ENCODE data around the gene PTPRE. TPM values are rescaled to one million over a fixed set of nuclear protein-coding genes. Genes with fewer than 3 reads are reported as not detected.

Gene PTPRE
- polyA plus RNA-seq, 1 donor (not counting 4 experiments of a cell fraction or from before 2014, with no cell fraction given), result 15.1 TPM

GRCh38 chr10:127953876-127954275 lies 47.0 kb downstream of the PTPRE start:
- Histone ChIP-seq H2AFZ (ENCODE audit: control insufficient read depth, low read length) (no peak overlapping the region), H3K36me3 (ENCODE audit: control insufficient read depth in 2 of 2, extremely low read depth in 1 of 2, insufficient read depth in 2 of 2, low read length in 2 of 2) (no peaks in the 10 kb centered on the region), H3K79me2 (ENCODE audit: control insufficient read depth, insufficient read depth, low read length) (no peaks in the 10 kb centered on the region), H3K27me3 (ENCODE audit: control insufficient read depth, extremely low read depth, insufficient read depth, low read length) (no peaks in the 10 kb centered on the region), H3K4me1 (ENCODE audit: control insufficient read depth, extremely low read depth, insufficient read depth, low read length) (peaks cover 2% of the 10 kb centered on the region), H3K4me3 (ENCODE audit: control insufficient read depth in 2 of 3, extremely low read depth in 1 of 3, insufficient read depth in 2 of 3, low read depth in 1 of 3, low read length in 3 of 3) (no peak overlapping the region), H3K27ac (ENCODE audit: control insufficient read depth, insufficient read depth, low read length) (no peak overlapping the region), H4K20me1 (ENCODE audit: control insufficient read depth, extremely low read depth, insufficient read depth, low read length) (no peaks in the 10 kb centered on the region), H3K9me3 (ENCODE audit: control insufficient read depth, low read depth, low read length) (no peaks in the 10 kb centered on the region), H3K9me1 (ENCODE audit: control insufficient read depth, extremely low read depth, insufficient read depth, low read length) (no peaks in the 10 kb centered on the region), H3K4me2 (ENCODE audit: control insufficient read depth, extremely low read depth, insufficient read depth, low read depth, low read length) (no peak overlapping the region), H3K9ac (ENCODE audit: control insufficient read depth, extremely low read depth, insufficient read depth, low read length) (no peak overlapping the region)
- FAIRE-seq (no peak), DNase-seq (ENCODE audit: low read depth, low spot score) (no peak)
- dilution Hi-C loops (cut with MboI; ENCODE audit: extremely low pct_ligation_motif_present, low sequenced_read_pairs), result no loop called here
- TF ChIP-seq CTCF (optimal IDR thresholded peaks at IDR 0.05 in 1 of 3, IDR thresholded peaks at IDR 0.05 in 1 of 3, conservative IDR thresholded peaks at IDR 0.05 in 1 of 3; ENCODE audit: extremely low read depth in 1 of 3, insufficient read depth in 2 of 3, low read length in 3 of 3) (no peak), EZH2 (IDR thresholded peaks at IDR 0.05; ENCODE audit: low read length) (no peak)

- FAIRE-seq (no peak), DNase-seq (ENCODE audit: low read depth, low spot score) (no peak)
- H4K20me1 ChIP-seq (ENCODE audit: control insufficient read depth, extremely low read depth, insufficient read depth, low read length), result no peaks in the 10 kb centered on the region
- H3K27me3 ChIP-seq (ENCODE audit: control insufficient read depth, extremely low read depth, insufficient read depth, low read length), result no peaks in the 10 kb centered on the region
- no peaks in the 10 kb centered on the region for H3K36me3 ChIP-seq (ENCODE audit: control insufficient read depth in 2 of 2, extremely low read depth in 1 of 2, insufficient read depth in 2 of 2, low read length in 2 of 2)
- H3K4me3 ChIP-seq (ENCODE audit: control insufficient read depth in 2 of 3, extremely low read depth in 1 of 3, insufficient read depth in 2 of 3, low read depth in 1 of 3, low read length in 3 of 3), result no peak overlapping the region
- TF ChIP-seq EZH2 (IDR thresholded peaks at IDR 0.05; ENCODE audit: low read length) (no peak), CTCF (optimal IDR thresholded peaks at IDR 0.05 in 1 of 3, IDR thresholded peaks at IDR 0.05 in 1 of 3, conservative IDR thresholded peaks at IDR 0.05 in 1 of 3; ENCODE audit: extremely low read depth in 1 of 3, insufficient read depth in 2 of 3, low read length in 3 of 3) (no peak)
- H2AFZ ChIP-seq (ENCODE audit: control insufficient read depth, low read length), result no peak overlapping the region
- H3K9me3 ChIP-seq (ENCODE audit: control insufficient read depth, low read depth, low read length), result no peaks in the 10 kb centered on the region
- dilution Hi-C loops (cut with MboI; ENCODE audit: extremely low pct_ligation_motif_present, low sequenced_read_pairs), result no loop called here
- H3K4me2 ChIP-seq (ENCODE audit: control insufficient read depth, extremely low read depth, insufficient read depth, low read depth, low read length), result no peak overlapping the region
- H3K9me1 ChIP-seq (ENCODE audit: control insufficient read depth, extremely low read depth, insufficient read depth, low read length), result no peaks in the 10 kb centered on the region
- H3K79me2 ChIP-seq (ENCODE audit: control insufficient read depth, insufficient read depth, low read length), result no peaks in the 10 kb centered on the region
- no peaks in the 10 kb centered on the region for H3K4me1 ChIP-seq (ENCODE audit: control insufficient read depth, extremely low read depth, insufficient read depth, low read length)
- no peak overlapping the region for H3K27ac ChIP-seq (ENCODE audit: control insufficient read depth, insufficient read depth, low read length)
- H3K9ac ChIP-seq (ENCODE audit: control insufficient read depth, extremely low read depth, insufficient read depth, low read length), result no peak overlapping the region
These were observed 52.5 kb downstream of the PTPRE start for GRCh38 chr10:127959428-127959827.

Measured in keratinocyte (primary cell).